ENCODE results near the gene RREB1.

Gene RREB1

GRCh38 chr6:7247828-7248227 lies 140.1 kb downstream of the RREB1 start:
- H3K27ac ChIP-seq, result no peak overlapping the region
- TF ChIP-seq ZFX (IDR thresholded peaks at IDR 0.05) (no peak), CTCF (conservative IDR thresholded peaks at IDR 0.05) (no peak)

GRCh38 chr6:7249391-7249790 lies 141.6 kb downstream of the RREB1 start:
- H3K27ac ChIP-seq, result no peak overlapping the region
- TF ChIP-seq ZFX (IDR thresholded peaks at IDR 0.05) (no peak), CTCF (conservative IDR thresholded peaks at IDR 0.05) (no peak)

GRCh38 chr6:7249946-7250643 lies 142.3 kb downstream of the RREB1 start:
- TF ChIP-seq CTCF (conservative IDR thresholded peaks at IDR 0.05) (no peak), ZFX (IDR thresholded peaks at IDR 0.05) (no peak)
- H3K27ac ChIP-seq, result no peak overlapping the region

DNA sequence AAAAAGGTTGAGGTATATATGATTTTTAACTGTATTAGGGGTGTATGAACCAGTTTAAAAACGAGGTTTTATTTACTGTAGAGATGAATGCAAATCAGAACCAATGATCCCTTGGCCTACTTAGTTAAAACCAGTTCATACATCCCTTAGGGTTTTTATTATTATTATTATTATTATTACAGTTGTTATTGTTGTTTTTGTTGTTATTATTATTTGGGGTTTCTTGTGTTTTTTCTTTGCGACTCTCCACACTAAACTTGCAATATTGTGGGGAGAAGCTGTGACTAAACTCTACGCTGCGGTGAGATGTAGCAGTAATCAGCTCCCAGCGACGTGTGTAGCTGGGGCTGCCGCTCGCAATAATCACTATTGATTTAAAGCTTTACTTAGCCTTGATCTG lies 143.1 kb downstream of the RREB1 start:
- H3K27ac ChIP-seq, result no peak overlapping the region
- no peak for TF ChIP-seq ZFX (IDR thresholded peaks at IDR 0.05)
- no peak for TF ChIP-seq CTCF (conservative IDR thresholded peaks at IDR 0.05)

DNA sequence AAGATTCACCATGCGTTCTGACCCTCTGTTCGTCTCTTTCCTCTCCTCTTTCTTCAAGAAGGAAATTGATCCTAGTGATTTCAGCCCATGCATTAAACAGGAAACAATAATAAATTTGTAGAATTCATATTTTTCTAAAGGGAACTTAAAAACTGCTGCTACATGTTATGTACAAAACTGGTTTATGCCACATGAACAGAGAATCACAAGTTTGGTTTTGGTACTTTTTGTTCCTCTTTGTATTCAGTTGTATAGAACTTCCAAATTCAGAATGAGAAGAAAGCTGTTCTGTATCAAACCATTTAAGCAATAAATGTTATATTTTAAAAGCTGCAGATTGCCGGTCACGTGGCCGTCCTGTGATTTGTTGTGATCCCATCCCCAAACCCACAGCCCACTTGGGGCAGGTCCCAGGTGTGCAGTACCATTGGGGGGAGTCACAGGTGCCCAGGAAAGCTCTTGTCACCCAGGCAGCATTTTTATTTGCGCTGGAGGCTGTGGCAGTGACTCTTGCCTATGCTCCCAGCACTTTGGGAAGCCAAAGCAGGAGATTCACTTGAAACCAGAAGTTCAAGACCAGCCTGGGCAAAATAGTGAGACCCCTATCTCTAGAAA lies 144.0 kb downstream of the RREB1 start:
- H3K27ac ChIP-seq, result no peak overlapping the region
- TF ChIP-seq CTCF (conservative IDR thresholded peaks at IDR 0.05) (no peak), ZFX (IDR thresholded peaks at IDR 0.05) (no peak)

GRCh38 chr6:7252390-7252789 lies 144.6 kb downstream of the RREB1 start:
- no peak overlapping the region for H3K27ac ChIP-seq

More at GRCh38 chr6:7252390-7252789, 144.6 kb downstream of the RREB1 start:
- TF ChIP-seq ZFX (IDR thresholded peaks at IDR 0.05), result no peak
- no peak for TF ChIP-seq CTCF (conservative IDR thresholded peaks at IDR 0.05)
